ENCODE data around the gene IDH2. TPM values are rescaled to one million over a fixed set of nuclear protein-coding genes. Genes with fewer than 3 reads are reported as not detected.

IDH2 gene
- total and polyA plus RNA-seq, 10 of the 15 experiments (the other 5 are each of a cell fraction or from before 2014, with no cell fraction given), result 2.3 to 358 (median 242) TPM

DNA sequence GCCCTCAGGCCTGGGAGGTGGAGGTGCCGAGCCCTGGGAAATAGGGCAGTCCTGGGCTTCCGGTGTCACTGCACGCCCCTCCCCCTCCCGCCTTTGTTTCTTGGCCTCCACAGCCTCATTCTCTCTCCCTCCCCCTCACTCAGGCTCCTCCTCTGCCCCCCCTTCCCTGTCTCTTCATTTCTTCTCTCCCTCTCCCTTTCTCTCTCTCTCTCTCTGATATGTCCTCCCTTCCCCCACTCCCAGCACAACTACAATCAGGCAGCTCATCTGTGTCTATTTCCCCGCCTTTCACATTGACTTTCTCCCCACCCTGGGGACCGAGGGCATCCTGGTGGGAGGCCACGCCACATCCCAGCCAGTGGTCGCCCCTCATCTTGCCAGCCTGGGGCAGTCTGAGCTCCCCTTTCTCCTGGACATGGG is 40.2 kb downstream of the IDH2 start (continued):
- TF ChIP-seq, protein P1, sequence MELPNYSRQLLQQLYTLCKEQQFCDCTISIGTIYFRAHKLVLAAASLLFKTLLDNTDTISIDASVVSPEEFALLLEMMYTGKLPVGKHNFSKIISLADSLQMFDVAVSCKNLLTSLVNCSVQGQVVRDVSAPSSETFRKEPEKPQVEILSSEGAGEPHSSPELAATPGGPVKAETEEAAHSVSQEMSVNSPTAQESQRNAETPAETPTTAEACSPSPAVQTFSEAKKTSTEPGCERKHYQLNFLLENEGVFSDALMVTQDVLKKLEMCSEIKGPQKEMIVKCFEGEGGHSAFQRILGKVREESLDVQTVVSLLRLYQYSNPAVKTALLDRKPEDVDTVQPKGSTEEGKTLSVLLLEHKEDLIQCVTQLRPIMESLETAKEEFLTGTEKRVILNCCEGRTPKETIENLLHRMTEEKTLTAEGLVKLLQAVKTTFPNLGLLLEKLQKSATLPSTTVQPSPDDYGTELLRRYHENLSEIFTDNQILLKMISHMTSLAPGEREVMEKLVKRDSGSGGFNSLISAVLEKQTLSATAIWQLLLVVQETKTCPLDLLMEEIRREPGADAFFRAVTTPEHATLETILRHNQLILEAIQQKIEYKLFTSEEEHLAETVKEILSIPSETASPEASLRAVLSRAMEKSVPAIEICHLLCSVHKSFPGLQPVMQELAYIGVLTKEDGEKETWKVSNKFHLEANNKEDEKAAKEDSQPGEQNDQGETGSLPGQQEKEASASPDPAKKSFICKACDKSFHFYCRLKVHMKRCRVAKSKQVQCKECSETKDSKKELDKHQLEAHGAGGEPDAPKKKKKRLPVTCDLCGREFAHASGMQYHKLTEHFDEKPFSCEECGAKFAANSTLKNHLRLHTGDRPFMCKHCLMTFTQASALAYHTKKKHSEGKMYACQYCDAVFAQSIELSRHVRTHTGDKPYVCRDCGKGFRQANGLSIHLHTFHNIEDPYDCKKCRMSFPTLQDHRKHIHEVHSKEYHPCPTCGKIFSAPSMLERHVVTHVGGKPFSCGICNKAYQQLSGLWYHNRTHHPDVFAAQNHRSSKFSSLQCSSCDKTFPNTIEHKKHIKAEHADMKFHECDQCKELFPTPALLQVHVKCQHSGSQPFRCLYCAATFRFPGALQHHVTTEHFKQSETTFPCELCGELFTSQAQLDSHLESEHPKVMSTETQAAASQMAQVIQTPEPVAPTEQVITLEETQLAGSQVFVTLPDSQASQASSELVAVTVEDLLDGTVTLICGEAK (IDR thresholded peaks at IDR 0.05; ENCODE audit: borderline replicate concordance), result no peak
- no peak for TF ChIP-seq ZZZ3 (IDR thresholded peaks at IDR 0.05; ENCODE audit: control insufficient read depth, insufficient read length, low read depth)
- TF ChIP-seq PAX8 (IDR thresholded peaks at IDR 0.05), result no peak
- TF ChIP-seq POLR2A (IDR thresholded peaks at IDR 0.05; ENCODE audit: low read depth, low read length), result no peak; the same call in 1 of the 2 replicates
- no peak for TF ChIP-seq FOXK2 (IDR thresholded peaks at IDR 0.05)
- no peak for TF ChIP-seq RELA (IDR thresholded peaks at IDR 0.05; ENCODE audit: borderline replicate concordance, partially characterized antibody)
- no peak for TF ChIP-seq FOS (IDR thresholded peaks at IDR 0.05; ENCODE audit: borderline replicate concordance, extremely low read depth, insufficient read length)
- 0 out of 2 replicates have a peak, but pooled peaks have one; percentile 13 for TF ChIP-seq CREM (IDR thresholded peaks at IDR 0.05; ENCODE audit: low read depth)
- no peak for TF ChIP-seq RCOR1 (conservative IDR thresholded peaks at IDR 0.05; ENCODE audit: low read depth, low read length)
- no peak for TF ChIP-seq POLR2AphosphoS5 (IDR thresholded peaks at IDR 0.05; ENCODE audit: low read length)
- TF ChIP-seq KDM1A (IDR thresholded peaks at IDR 0.05; ENCODE audit: borderline replicate concordance), result no peak
- TF ChIP-seq SIN3A (IDR thresholded peaks at IDR 0.05; ENCODE audit: low read depth, low read length), result no peak
- TF ChIP-seq NFIC (IDR thresholded peaks at IDR 0.05; ENCODE audit: low read depth, low read length), result no peak; the same call in 1 of the 2 replicates
- TF ChIP-seq GABPA (IDR thresholded peaks at IDR 0.05; ENCODE audit: low read depth), result no peak
- no peak for TF ChIP-seq ZNF622 (IDR thresholded peaks at IDR 0.05)
- no peak for TF ChIP-seq ATF3 (IDR thresholded peaks at IDR 0.05; ENCODE audit: borderline replicate concordance, extremely low read depth, low read depth, low read length)
- TF ChIP-seq STAT1 (conservative IDR thresholded peaks at IDR 0.05), result no peak
- TF ChIP-seq HDAC2 (IDR thresholded peaks at IDR 0.05), result no peak
- no peak for TF ChIP-seq YY1 (IDR thresholded peaks at IDR 0.05; ENCODE audit: low read depth, low read length)
- no peak for TF ChIP-seq MTA2 (IDR thresholded peaks at IDR 0.05; ENCODE audit: low read depth)
- no peak for TF ChIP-seq CHD2 (IDR thresholded peaks at IDR 0.05; ENCODE audit: borderline replicate concordance, low read depth, low read length)
- TF ChIP-seq, protein P2, sequence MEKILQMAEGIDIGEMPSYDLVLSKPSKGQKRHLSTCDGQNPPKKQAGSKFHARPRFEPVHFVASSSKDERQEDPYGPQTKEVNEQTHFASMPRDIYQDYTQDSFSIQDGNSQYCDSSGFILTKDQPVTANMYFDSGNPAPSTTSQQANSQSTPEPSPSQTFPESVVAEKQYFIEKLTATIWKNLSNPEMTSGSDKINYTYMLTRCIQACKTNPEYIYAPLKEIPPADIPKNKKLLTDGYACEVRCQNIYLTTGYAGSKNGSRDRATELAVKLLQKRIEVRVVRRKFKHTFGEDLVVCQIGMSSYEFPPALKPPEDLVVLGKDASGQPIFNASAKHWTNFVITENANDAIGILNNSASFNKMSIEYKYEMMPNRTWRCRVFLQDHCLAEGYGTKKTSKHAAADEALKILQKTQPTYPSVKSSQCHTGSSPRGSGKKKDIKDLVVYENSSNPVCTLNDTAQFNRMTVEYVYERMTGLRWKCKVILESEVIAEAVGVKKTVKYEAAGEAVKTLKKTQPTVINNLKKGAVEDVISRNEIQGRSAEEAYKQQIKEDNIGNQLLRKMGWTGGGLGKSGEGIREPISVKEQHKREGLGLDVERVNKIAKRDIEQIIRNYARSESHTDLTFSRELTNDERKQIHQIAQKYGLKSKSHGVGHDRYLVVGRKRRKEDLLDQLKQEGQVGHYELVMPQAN (conservative IDR thresholded peaks at IDR 0.05), result no peak
- TF ChIP-seq ZNF24 (IDR thresholded peaks at IDR 0.05), result no peak
- TF ChIP-seq, protein P3, sequence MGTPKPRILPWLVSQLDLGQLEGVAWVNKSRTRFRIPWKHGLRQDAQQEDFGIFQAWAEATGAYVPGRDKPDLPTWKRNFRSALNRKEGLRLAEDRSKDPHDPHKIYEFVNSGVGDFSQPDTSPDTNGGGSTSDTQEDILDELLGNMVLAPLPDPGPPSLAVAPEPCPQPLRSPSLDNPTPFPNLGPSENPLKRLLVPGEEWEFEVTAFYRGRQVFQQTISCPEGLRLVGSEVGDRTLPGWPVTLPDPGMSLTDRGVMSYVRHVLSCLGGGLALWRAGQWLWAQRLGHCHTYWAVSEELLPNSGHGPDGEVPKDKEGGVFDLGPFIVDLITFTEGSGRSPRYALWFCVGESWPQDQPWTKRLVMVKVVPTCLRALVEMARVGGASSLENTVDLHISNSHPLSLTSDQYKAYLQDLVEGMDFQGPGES (IDR thresholded peaks at IDR 0.05), result no peak
- TF ChIP-seq WRNIP1 (IDR thresholded peaks at IDR 0.05; ENCODE audit: borderline replicate concordance, low read depth, low read length), result no peak
- TF ChIP-seq EGR1 (IDR thresholded peaks at IDR 0.05; ENCODE audit: borderline replicate concordance in 1 of 2, low read depth in 2 of 2, low read length in 2 of 2), result peak in 1 of 2 experiments; percentile 68; a peak in 1 of 3 replicates
- no peak for TF ChIP-seq POLR2AphosphoS2 (IDR thresholded peaks at IDR 0.05; ENCODE audit: low read depth, low read length)
- TF ChIP-seq EED (IDR thresholded peaks at IDR 0.05; ENCODE audit: low read depth), result peak; percentile 76

Data from GM12878 (cell line).